Smooth muscle cell (in vitro differentiated cells): ENCODE data around the gene SLC16A3. TPM values are rescaled to one million over a fixed set of nuclear protein-coding genes. Genes with fewer than 3 reads are reported as not detected.

Source experiments
- DNase-seq: peaks from one replicate; lab custom pipeline; 2025; ENCODE audit not compliant: unreplicated experiment; lab: John Stamatoyannopoulos, UW
- H2AFZ ChIP-seq: fragments of 200-600 bp; sonication (generic); 2 replicates; pipeline ENCODE4 v1.6.0; 2016; ENCODE audit warnings: antibody characterized with exemption, low read depth, mild to moderate bottlenecking
- H3F3A ChIP-seq: fragments of 200-600 bp; sonication (generic); 2 replicates; pipeline ENCODE4 v1.6.0; 2017; ENCODE audit warnings: antibody characterized with exemption, low read depth
- H3K27ac ChIP-seq: fragments of 200-600 bp; sonication (generic); 2 replicates; pipeline ENCODE4 v1.5.1; 2016; ENCODE audit warnings: low read depth, mild to moderate bottlenecking
- H3K27me3 ChIP-seq: fragments of 200-600 bp; sonication (generic); 2 replicates; pipeline ENCODE4 v1.6.1; 2016; ENCODE audit warnings: low read depth, mild to moderate bottlenecking
- H3K36me3 ChIP-seq: fragments of 200-600 bp; sonication (generic); 2 replicates; pipeline ENCODE4 v1.5.1; 2016; ENCODE audit warnings: low read depth
- H3K4me1 ChIP-seq: fragments of 200-600 bp; sonication (generic); 2 replicates; pipeline ENCODE4 v1.5.1; 2016; ENCODE audit warnings: low read depth
- H3K4me2 ChIP-seq: fragments of 200-600 bp; sonication (generic); 2 replicates; pipeline ENCODE4 v1.6.0; 2016; ENCODE audit warnings: mild to moderate bottlenecking
- H3K4me3 ChIP-seq: fragments of 200-600 bp; sonication (generic); 2 replicates; pipeline ENCODE4 v1.5.1; 2016; ENCODE audit warnings: mild to moderate bottlenecking
- H3K79me2 ChIP-seq: fragments of 200-600 bp; sonication (generic); 2 replicates; pipeline ENCODE4 v1.6.0; 2016; ENCODE audit warnings: low read depth, mild to moderate bottlenecking
- H3K9ac ChIP-seq: fragments of 200-600 bp; sonication (generic); 2 replicates; pipeline ENCODE4 v1.6.0; 2016; ENCODE audit warnings: low read depth
- H3K9me3 ChIP-seq: fragments of 200-600 bp; sonication (generic); replicated peaks from 2 replicates; pipeline ENCODE4 v1.5.1; 2016; ENCODE audit warnings: low read depth
- H4K20me1 ChIP-seq: fragments of 200-600 bp; sonication (generic); 2 replicates; pipeline ENCODE4 v1.6.0; 2016; ENCODE audit warnings: low read depth
- WGBS: methylation state at CpG from one replicate; pipeline ENCODE4 v1.1.7; 2016; ENCODE audit warnings: low lambda C conversion rate; 5-methylcytosine and 5-hydroxymethylcytosine counted together
- polyA plus RNA-seq: library from polyadenylated mRNA; unstranded; fragments of >200 nt; fragmentation: Nextera tagmentation; extraction: Ambion mirVana; gene quantifications from 2 replicates; pipeline ENCODE4 v1.2.1, GENCODE V29; 2016
- total RNA-seq: library from RNA; depleted of rRNA; stranded (reverse); fragments of >200 nt; gene quantifications from 2 replicates; pipeline ENCODE4 v1.2.3, GENCODE V29; 2014
- TF ChIP-seq, protein P1 (sequence below): fragments of 200-600 bp; sonication (generic); IDR thresholded peaks from 2 replicates; pipeline ENCODE4 v1.5.1; 2017; ENCODE audit warnings: borderline replicate concordance, mild to moderate bottlenecking, antibody characterized with exemption; ENCODE audit not compliant: insufficient read depth, poor library complexity, severe bottlenecking

Gene SLC16A3
- total RNA-seq = 151 and 180 TPM in 2 replicates
- polyA plus RNA-seq = 83.3 and 96.1 TPM in 2 replicates

GRCh38 chr17:82228842-82229697 is at the start of gene SLC16A3:
Gene SLC16A3 (plus strand): TSS chr17:82229042. CDS start chr17:82236009, 6,967 bp downstream.
- Histone ChIP-seq H3K4me1 (peaks cover 17% of the 10 kb centered on the region), H4K20me1 (peaks cover 51% of the 10 kb centered on the region), H3K9ac (peak within 1 kb of the TSS; percentile 88)

GRCh38 chr17:82179412-82179811 is 49.4 kb upstream of the SLC16A3 start:
- H3K4me3 ChIP-seq = no peak overlapping the region
- WGBS = 97% methylated on average over 13 of the region's 13 CpGs
- no peaks in the 10 kb centered on the region for H3K9me3 ChIP-seq
- H3K9ac ChIP-seq = no peak overlapping the region
- H3K4me2 ChIP-seq = no peak overlapping the region
- H3K27me3 ChIP-seq = no peaks in the 10 kb centered on the region
- no peak for DNase-seq
- no peaks in the 10 kb centered on the region for H3F3A ChIP-seq
- H3K4me1 ChIP-seq = peaks cover 8% of the 10 kb centered on the region
- H3K36me3 ChIP-seq = no peaks in the 10 kb centered on the region
- H4K20me1 ChIP-seq = no peaks in the 10 kb centered on the region
- no peak overlapping the region for H2AFZ ChIP-seq
- no peak overlapping the region for H3K27ac ChIP-seq
- no peaks in the 10 kb centered on the region for H3K79me2 ChIP-seq
- TF ChIP-seq, protein P1, sequence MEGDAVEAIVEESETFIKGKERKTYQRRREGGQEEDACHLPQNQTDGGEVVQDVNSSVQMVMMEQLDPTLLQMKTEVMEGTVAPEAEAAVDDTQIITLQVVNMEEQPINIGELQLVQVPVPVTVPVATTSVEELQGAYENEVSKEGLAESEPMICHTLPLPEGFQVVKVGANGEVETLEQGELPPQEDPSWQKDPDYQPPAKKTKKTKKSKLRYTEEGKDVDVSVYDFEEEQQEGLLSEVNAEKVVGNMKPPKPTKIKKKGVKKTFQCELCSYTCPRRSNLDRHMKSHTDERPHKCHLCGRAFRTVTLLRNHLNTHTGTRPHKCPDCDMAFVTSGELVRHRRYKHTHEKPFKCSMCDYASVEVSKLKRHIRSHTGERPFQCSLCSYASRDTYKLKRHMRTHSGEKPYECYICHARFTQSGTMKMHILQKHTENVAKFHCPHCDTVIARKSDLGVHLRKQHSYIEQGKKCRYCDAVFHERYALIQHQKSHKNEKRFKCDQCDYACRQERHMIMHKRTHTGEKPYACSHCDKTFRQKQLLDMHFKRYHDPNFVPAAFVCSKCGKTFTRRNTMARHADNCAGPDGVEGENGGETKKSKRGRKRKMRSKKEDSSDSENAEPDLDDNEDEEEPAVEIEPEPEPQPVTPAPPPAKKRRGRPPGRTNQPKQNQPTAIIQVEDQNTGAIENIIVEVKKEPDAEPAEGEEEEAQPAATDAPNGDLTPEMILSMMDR = no peak

More at GRCh38 chr17:82228842-82229697, at the start of gene SLC16A3:
- DNase-seq = peak; percentile 49
- peak within 1 kb of the TSS; percentile 74 for H3K27ac ChIP-seq
- H2AFZ ChIP-seq = peak within 1 kb of the TSS; percentile 48
- TF ChIP-seq, protein P1 = no peak
- H3K36me3 ChIP-seq = no peaks in the 10 kb centered on the region
- peak within 1 kb of the TSS; percentile 79 for H3K4me3 ChIP-seq
- H3K9me3 ChIP-seq = no peaks in the 10 kb centered on the region
- 3% methylated on average over 71 of the region's 105 CpGs for WGBS
- peak within 1 kb of the TSS; percentile 98 for H3K4me2 ChIP-seq
- H3K79me2 ChIP-seq = peaks cover 52% of the 10 kb centered on the region
- no peaks in the 10 kb centered on the region for H3K27me3 ChIP-seq
- no peaks in the 10 kb centered on the region for H3F3A ChIP-seq

DNA sequence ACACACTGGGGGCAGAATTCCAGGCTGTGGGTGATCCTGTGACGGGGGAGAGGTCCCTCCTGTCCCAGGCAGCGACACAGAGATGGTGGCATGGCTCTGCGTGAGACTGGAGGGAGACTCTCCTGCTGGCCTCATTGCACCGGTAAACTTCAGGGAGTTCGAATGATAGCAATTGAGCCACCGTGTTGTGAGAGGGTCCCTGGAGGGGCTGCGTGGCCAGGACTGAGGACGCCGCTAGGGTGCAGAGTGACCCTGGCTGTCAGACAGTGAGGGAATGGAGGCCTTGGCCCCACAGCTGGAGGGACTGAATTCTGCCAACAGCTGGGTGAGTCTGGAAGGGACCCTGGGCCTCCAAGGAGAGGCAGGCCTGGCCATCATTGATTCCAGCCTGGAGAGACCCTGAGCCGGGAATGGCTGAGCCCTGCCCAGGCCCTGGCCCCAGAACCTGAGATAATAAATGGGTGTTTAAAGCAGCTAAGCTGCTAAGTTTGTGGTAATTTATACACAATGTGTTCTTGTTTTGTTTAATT is 48.8 kb upstream of the SLC16A3 start:
- H4K20me1 ChIP-seq = no peaks in the 10 kb centered on the region
- no peak overlapping the region for H3K27ac ChIP-seq
- H3K79me2 ChIP-seq = no peaks in the 10 kb centered on the region
- H3K27me3 ChIP-seq = no peaks in the 10 kb centered on the region
- peaks cover 2% of the 10 kb centered on the region for H3K4me1 ChIP-seq
- TF ChIP-seq, protein P1 = no peak
- no peaks in the 10 kb centered on the region for H3F3A ChIP-seq
- H3K36me3 ChIP-seq = no peaks in the 10 kb centered on the region
- H3K9me3 ChIP-seq = no peaks in the 10 kb centered on the region
- no peak overlapping the region for H2AFZ ChIP-seq
- H3K9ac ChIP-seq = no peak overlapping the region
- DNase-seq = no peak
- H3K4me3 ChIP-seq = no peak overlapping the region
- 96% methylated on average over 10 of the region's 10 CpGs for WGBS
- H3K4me2 ChIP-seq = no peak overlapping the region
